IMR-90 (cell line): Measurements from ENCODE around the gene TJP3. TPM values are rescaled to one million over a fixed set of nuclear protein-coding genes. Genes with fewer than 3 reads are reported as not detected.

ENCODE experiments used
- ATAC-seq: fragments of 200-7000 bp; cut with Tn5 transposase; 2 replicates; pipeline ENCODE4 v1.9.1; 2020; ENCODE audit warnings: low read depth, mild to moderate bottlenecking, moderate library complexity
- BruUV-seq: library from RNA; stranded (reverse); fragments of 400-500 nt; replicated peaks from 2 replicates; lab custom pipeline; 2021; lab: Mats Ljungman, UMichigan
- CTCF ChIA-PET: fragments of 300-600 bp; formaldehyde crosslinking; extraction: SDS; loops from one replicate; lab custom pipeline; 2021; ENCODE audit warnings: antibody characterized with exemption; lab: Yijun Ruan, JAX
- POLR2A ChIA-PET: fragments of 300-600 bp; sonication (Branson Sonifier 250); formaldehyde crosslinking; loops from one replicate; lab custom pipeline; 2022; ENCODE audit warnings: antibody characterized with exemption; ENCODE audit not compliant: unreplicated experiment; lab: Charles Lee
- DNase-seq: peaks from one replicate; pipeline ENCODE4 v3.0.0; 2013
- H2AFZ ChIP-seq: replicated peaks from 2 replicates; pipeline ENCODE3; 2013; ENCODE audit warnings: low read length, mild to moderate bottlenecking; ENCODE audit not compliant: poor library complexity
- H2AK5ac ChIP-seq: 2 replicates; pipeline ENCODE4 v1.6.1; 2013; ENCODE audit warnings: low read depth, low read length, inconsistent platforms
- H2AK9ac ChIP-seq: replicated peaks from 2 replicates; pipeline ENCODE3; 2013; ENCODE audit warnings: mild to moderate bottlenecking, low read depth, low read length, moderate library complexity; ENCODE audit not compliant: poor library complexity
- H2BK120ac ChIP-seq: 2 replicates; pipeline ENCODE4 v1.6.1; 2013; ENCODE audit warnings: low read depth, low read length, inconsistent platforms
- H2BK15ac ChIP-seq: 3 replicates; pipeline ENCODE4 v1.6.1; 2013; ENCODE audit warnings: low read depth, low read length, inconsistent platforms
- H2BK20ac ChIP-seq: 2 replicates; pipeline ENCODE4 v1.6.1; 2013; ENCODE audit warnings: low read depth, mild to moderate bottlenecking, inconsistent platforms, low read length, moderate library complexity
- H2BK5ac ChIP-seq: 2 replicates; pipeline ENCODE4 v1.6.1; 2013; ENCODE audit warnings: mild to moderate bottlenecking, low read depth, low read length, inconsistent platforms; ENCODE audit not compliant: poor library complexity, severe bottlenecking
- H3K14ac ChIP-seq: replicated peaks from 2 replicates; pipeline ENCODE4 v1.6.1; 2013; ENCODE audit warnings: low read depth, low read length, inconsistent platforms
- H3K18ac ChIP-seq: 2 replicates; pipeline ENCODE4 v1.6.1; 2013; ENCODE audit warnings: low read depth, low read length, control low read depth
- H3K23ac ChIP-seq: 2 replicates; pipeline ENCODE4 v1.6.1; 2013; ENCODE audit warnings: low read depth, low read length, inconsistent platforms
- H3K27ac ChIP-seq: 2 replicates; pipeline ENCODE4 v1.5.1; 2013; ENCODE audit warnings: mild to moderate bottlenecking, control low read depth, low read length; ENCODE audit not compliant: insufficient read depth
- H3K27me3 ChIP-seq: 2 replicates; pipeline ENCODE4 v1.6.1; 2013; ENCODE audit warnings: low read length; ENCODE audit not compliant: control insufficient read depth, insufficient read depth
- H3K36me3 ChIP-seq: 2 replicates; pipeline ENCODE4 v1.6.1; 2013; ENCODE audit warnings: low read length, mixed read lengths; ENCODE audit not compliant: control insufficient read depth, insufficient read depth
- H3K4ac ChIP-seq: 2 replicates; pipeline ENCODE4 v1.6.1; 2013; ENCODE audit warnings: low read depth, low read length, inconsistent platforms
- H3K4me1 ChIP-seq: 2 replicates; pipeline ENCODE4 v1.6.1; 2013; ENCODE audit warnings: low read length, mixed read lengths; ENCODE audit not compliant: control insufficient read depth, insufficient read depth
- H3K4me2 ChIP-seq: 2 replicates; pipeline ENCODE4 v1.6.1; 2013; ENCODE audit warnings: low read depth, mild to moderate bottlenecking, control low read depth, low read length, moderate library complexity
- H3K4me3 ChIP-seq: 2 replicates; pipeline ENCODE4 v1.5.1; 2013; ENCODE audit warnings: low read depth, mild to moderate bottlenecking, control low read depth, low read length, moderate library complexity; ENCODE audit not compliant: insufficient read depth
- H3K56ac ChIP-seq: 2 replicates; pipeline ENCODE4 v1.6.1; 2013; ENCODE audit warnings: low read length, inconsistent platforms; ENCODE audit not compliant: insufficient read depth; ENCODE audit errors: extremely low read depth
- H3K79me1 ChIP-seq, 2 experiments: 2 replicates each; pipeline ENCODE4 v1.6.1; 2013; ENCODE audit warnings: low read length in 2 of 2, inconsistent platforms in 1 of 2, low read depth in 1 of 2
- H3K9ac ChIP-seq: 2 replicates; pipeline ENCODE4 v1.6.1; 2013; ENCODE audit warnings: low read depth, low read length, control low read depth
- H3K9me1 ChIP-seq: 2 replicates; pipeline ENCODE4 v1.6.1; 2013; ENCODE audit warnings: low read length, inconsistent platforms; ENCODE audit not compliant: insufficient read depth
- H3K9me3 ChIP-seq: 2 replicates; pipeline ENCODE4 v1.6.1; 2013; ENCODE audit warnings: low read length; ENCODE audit not compliant: control insufficient read depth, insufficient read depth
- H4K20me1 ChIP-seq: 2 replicates; pipeline ENCODE4 v1.6.1; 2013; ENCODE audit warnings: low read length, inconsistent platforms; ENCODE audit not compliant: insufficient read depth
- H4K5ac ChIP-seq: 2 replicates; pipeline ENCODE4 v1.6.1; 2013; ENCODE audit warnings: mild to moderate bottlenecking, low read depth, low read length, control low read depth
- H4K8ac ChIP-seq, 2 experiments: 2 replicates each; pipeline ENCODE4 v1.6.1; 2013; ENCODE audit warnings: low read depth in 2 of 2, low read length in 2 of 2, control low read depth in 1 of 2, inconsistent platforms in 1 of 2
- H4K91ac ChIP-seq: 2 replicates; pipeline ENCODE4 v1.6.1; 2013; ENCODE audit warnings: low read depth, low read length, inconsistent platforms; ENCODE audit not compliant: insufficient read depth
- BHLHE40 ChIP-seq: fragments of 150-350 bp; IDR thresholded peaks from 2 replicates; pipeline ENCODE4 v1.6.1; 2016; ENCODE audit warnings: mild to moderate bottlenecking, low read depth, low read length
- CHD1 ChIP-seq: IDR thresholded peaks from 2 replicates; pipeline ENCODE4 v1.6.1; 2012; ENCODE audit warnings: low read depth, low read length, improper control_type of control experiment
- FOS ChIP-seq: fragments of 150-350 bp; IDR thresholded peaks from 2 replicates; pipeline ENCODE4 v1.6.1; 2016; ENCODE audit warnings: low read depth, low read length
- MAFK ChIP-seq: IDR thresholded peaks from 2 replicates; pipeline ENCODE4 v1.6.1; 2012; ENCODE audit warnings: low read depth, low read length, improper control_type of control experiment
- MAZ ChIP-seq: IDR thresholded peaks from 2 replicates; pipeline ENCODE4 v1.6.1; 2012; ENCODE audit warnings: low read depth, mild to moderate bottlenecking, low read length, improper control_type of control experiment, moderate library complexity, borderline replicate concordance
- MXI1 ChIP-seq: IDR thresholded peaks from 2 replicates; pipeline ENCODE4 v1.6.1; 2012; ENCODE audit warnings: low read depth, mild to moderate bottlenecking, low read length, moderate library complexity, borderline replicate concordance
- NFE2L2 ChIP-seq: fragments of 150-350 bp; IDR thresholded peaks from 2 replicates; pipeline ENCODE4 v1.6.1; 2016; ENCODE audit warnings: low read depth, mild to moderate bottlenecking, low read length
- POLR2A ChIP-seq: IDR thresholded peaks from 2 replicates; pipeline ENCODE4 v1.6.1; 2012; ENCODE audit warnings: mild to moderate bottlenecking, low read depth, low read length
- RAD21 ChIP-seq: IDR thresholded peaks from 2 replicates; pipeline ENCODE4 v1.6.1; 2012; ENCODE audit warnings: low read length, improper control_type of control experiment
- RCOR1 ChIP-seq: IDR thresholded peaks from 2 replicates; pipeline ENCODE4 v1.6.1; 2012; ENCODE audit warnings: mild to moderate bottlenecking, low read length, improper control_type of control experiment; ENCODE audit not compliant: insufficient replicate concordance
- RFX5 ChIP-seq: IDR thresholded peaks from 2 replicates; pipeline ENCODE4 v1.8.0; 2012; ENCODE audit warnings: low read depth, mild to moderate bottlenecking, low read length, moderate library complexity
- SMC3 ChIP-seq: fragments of 150-350 bp; IDR thresholded peaks from 2 replicates; pipeline ENCODE4 v1.6.1; 2016; ENCODE audit warnings: low read depth, mild to moderate bottlenecking, antibody characterized with exemption, low read length, moderate library complexity
- whole genome bisulfite sequencing, 2 experiments: methylation state at CpG; one replicate each; pipeline versions ENCODE4 v1.1.5 to v1.1.7; 2013; ENCODE audit warnings: missing lambda C conversion rate in 2 of 2; ENCODE audit not compliant: insufficient read length in 1 of 2; ENCODE audit errors: extremely low coverage in 2 of 2; 5-methylcytosine and 5-hydroxymethylcytosine counted together
- dilution Hi-C: fragments of 300-500 bp; cut with HindIII; formaldehyde crosslinking; loops from one replicate; pipeline ENCODE4 v1.14.3; 2018; ENCODE audit warnings: low sequenced_read_pairs; ENCODE audit not compliant: unreplicated experiment
- in situ Hi-C: fragments of 300-500 bp; cut with MboI; formaldehyde crosslinking; loops from 3 replicates; pipeline ENCODE4 v1.14.3; 2019; ENCODE audit warnings: low sequenced_read_pairs, inconsistent platforms, mixed read lengths
- intact Hi-C: fragments of 100-400 bp; cut with micrococcal nuclease; formaldehyde crosslinking; loops from 2 replicates; pipeline ENCODE4 v1.10.0; 2022
- polyA plus RNA-seq, 3 experiments: library from polyadenylated mRNA; depleted of rRNA; stranded (reverse); fragments of >200 nt; gene quantifications; 2 replicates each; pipeline ENCODE4 v1.2.3, GENCODE V29; 2012; ENCODE audit warnings: low replicate concordance in 1 of 3
- total RNA-seq: library from RNA; depleted of rRNA; stranded (reverse); fragments of >200 nt; gene quantifications from 2 replicates; pipeline ENCODE4 v1.2.3, GENCODE V29; 2012
- TF ChIP-seq, protein P1 (sequence below): fragments of 150-350 bp; IDR thresholded peaks from 2 replicates; pipeline ENCODE4 v1.6.1; 2016; ENCODE audit warnings: low read depth, mild to moderate bottlenecking, low read length, moderate library complexity, borderline replicate concordance
- TF ChIP-seq, protein P2 (sequence below): fragments of 150-350 bp; IDR thresholded peaks from 2 replicates; pipeline ENCODE4 v1.6.1; 2017; ENCODE audit warnings: mild to moderate bottlenecking, antibody characterized with exemption, low read length, low read depth
- TF ChIP-seq, protein P3 (sequence below): conservative IDR thresholded peaks from 2 replicates; pipeline ENCODE4 v1.5.1; 2012; ENCODE audit warnings: mild to moderate bottlenecking, low read depth, low read length, improper control_type of control experiment

Gene TJP3
- total and polyA plus RNA-seq, 2 of the 4 experiments (the other 2 are of a cell fraction) = not detected

DNA sequence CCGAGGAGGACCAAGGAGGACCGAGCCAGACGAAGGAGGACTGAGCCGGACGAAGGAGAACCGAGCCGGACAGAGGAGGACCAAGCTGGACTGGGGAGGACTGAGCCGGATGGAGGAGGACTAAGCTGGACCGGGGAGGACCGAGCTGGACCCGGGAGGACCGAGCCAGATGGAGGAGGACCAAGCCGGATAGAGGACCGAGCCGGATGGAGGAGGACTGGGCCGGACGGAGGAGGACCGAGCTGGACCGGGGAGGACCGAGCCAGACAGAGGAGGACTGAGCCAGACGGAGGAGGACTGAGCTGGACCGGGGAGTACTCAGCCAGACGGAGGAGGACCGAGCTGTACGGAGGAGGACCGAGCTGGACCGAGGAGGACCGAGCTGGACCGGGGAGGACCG, 11.1 kb upstream of the TJP3 start:
- Histone ChIP-seq H3K4ac (no peak overlapping the region), H2BK15ac (no peak overlapping the region), H3K18ac (no peak overlapping the region), H3K23ac (no peak overlapping the region), H3K4me2 (no peak overlapping the region), H3K14ac (no peak overlapping the region), H3K56ac (no peak overlapping the region), H4K8ac (no peak overlapping the region), H3K9ac (no peak overlapping the region), H4K91ac (no peak overlapping the region), H4K5ac (no peak overlapping the region), H3K4me1 (peaks cover 8% of the 10 kb centered on the region; the same call in 1 of the 2 replicates), H3K27me3 (no peaks in the 10 kb centered on the region), H2BK5ac (no peak overlapping the region), H3K27ac (no peak overlapping the region), H4K20me1 (peaks cover 72% of the 10 kb centered on the region), H2AFZ (no peak overlapping the region), H3K9me3 (no peaks in the 10 kb centered on the region), H2BK120ac (no peak overlapping the region), H2AK9ac (no peak overlapping the region), H2BK20ac (no peak overlapping the region), H3K36me3 (peaks cover 3% of the 10 kb centered on the region; the same call in 1 of the 2 replicates), H3K79me1 (peaks cover 0 to 59% of the 10 kb centered on the region in 2 experiments; a peak in 3 of 4 replicates), H3K4me3 (no peak overlapping the region), H3K9me1 (0 out of 2 replicates have a peak, but pooled peaks cover 9% of the 10 kb centered on the region), H2AK5ac (no peak overlapping the region; the same call in 1 of the 2 replicates)
- POLR2A ChIA-PET = no interaction called here
- no TSS peak for BruUV-seq
- no peak for ATAC-seq
- intact Hi-C loops (no loop called here), dilution Hi-C loops (no loop called here), in situ Hi-C loops (no loop called here)
- DNase-seq = no peak
- TF ChIP-seq CHD1 (no peak), BHLHE40 (no peak), MXI1 (no peak), FOS (no peak), RAD21 (no peak), RCOR1 (no peak), MAZ (no peak), MAFK (no peak), RFX5 (no peak), POLR2A (no peak), NFE2L2 (no peak), SMC3 (no peak)
- TF ChIP-seq, protein P1, sequence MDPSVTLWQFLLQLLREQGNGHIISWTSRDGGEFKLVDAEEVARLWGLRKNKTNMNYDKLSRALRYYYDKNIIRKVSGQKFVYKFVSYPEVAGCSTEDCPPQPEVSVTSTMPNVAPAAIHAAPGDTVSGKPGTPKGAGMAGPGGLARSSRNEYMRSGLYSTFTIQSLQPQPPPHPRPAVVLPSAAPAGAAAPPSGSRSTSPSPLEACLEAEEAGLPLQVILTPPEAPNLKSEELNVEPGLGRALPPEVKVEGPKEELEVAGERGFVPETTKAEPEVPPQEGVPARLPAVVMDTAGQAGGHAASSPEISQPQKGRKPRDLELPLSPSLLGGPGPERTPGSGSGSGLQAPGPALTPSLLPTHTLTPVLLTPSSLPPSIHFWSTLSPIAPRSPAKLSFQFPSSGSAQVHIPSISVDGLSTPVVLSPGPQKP = no peak
- TF ChIP-seq, protein P2, sequence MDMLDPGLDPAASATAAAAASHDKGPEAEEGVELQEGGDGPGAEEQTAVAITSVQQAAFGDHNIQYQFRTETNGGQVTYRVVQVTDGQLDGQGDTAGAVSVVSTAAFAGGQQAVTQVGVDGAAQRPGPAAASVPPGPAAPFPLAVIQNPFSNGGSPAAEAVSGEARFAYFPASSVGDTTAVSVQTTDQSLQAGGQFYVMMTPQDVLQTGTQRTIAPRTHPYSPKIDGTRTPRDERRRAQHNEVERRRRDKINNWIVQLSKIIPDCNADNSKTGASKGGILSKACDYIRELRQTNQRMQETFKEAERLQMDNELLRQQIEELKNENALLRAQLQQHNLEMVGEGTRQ = no peak
- TF ChIP-seq, protein P3, sequence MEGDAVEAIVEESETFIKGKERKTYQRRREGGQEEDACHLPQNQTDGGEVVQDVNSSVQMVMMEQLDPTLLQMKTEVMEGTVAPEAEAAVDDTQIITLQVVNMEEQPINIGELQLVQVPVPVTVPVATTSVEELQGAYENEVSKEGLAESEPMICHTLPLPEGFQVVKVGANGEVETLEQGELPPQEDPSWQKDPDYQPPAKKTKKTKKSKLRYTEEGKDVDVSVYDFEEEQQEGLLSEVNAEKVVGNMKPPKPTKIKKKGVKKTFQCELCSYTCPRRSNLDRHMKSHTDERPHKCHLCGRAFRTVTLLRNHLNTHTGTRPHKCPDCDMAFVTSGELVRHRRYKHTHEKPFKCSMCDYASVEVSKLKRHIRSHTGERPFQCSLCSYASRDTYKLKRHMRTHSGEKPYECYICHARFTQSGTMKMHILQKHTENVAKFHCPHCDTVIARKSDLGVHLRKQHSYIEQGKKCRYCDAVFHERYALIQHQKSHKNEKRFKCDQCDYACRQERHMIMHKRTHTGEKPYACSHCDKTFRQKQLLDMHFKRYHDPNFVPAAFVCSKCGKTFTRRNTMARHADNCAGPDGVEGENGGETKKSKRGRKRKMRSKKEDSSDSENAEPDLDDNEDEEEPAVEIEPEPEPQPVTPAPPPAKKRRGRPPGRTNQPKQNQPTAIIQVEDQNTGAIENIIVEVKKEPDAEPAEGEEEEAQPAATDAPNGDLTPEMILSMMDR = no peak
- WGBS, 2 experiments = 98% methylated on average over 23 of the region's 30 CpGs; no CpG with 5 or more reads in 1 of the 2 experiments
- CTCF ChIA-PET = no interaction called here
